Activated naive CD4-positive, alpha-beta T cell treated with anti-CD3 and anti-CD28 coated beads, Interleukin-2, amount 50 U/mL, for 16 hours (primary cell): Measurements from ENCODE around the gene ADGRG2.
"Not testable (repeated sequence)": the region's sequence is repeated elsewhere in the genome, so short reads cannot be mapped to it uniquely, and the experiment has no call there.

Experiments
- DNase-seq: peaks from one replicate; pipeline ENCODE4 v3.0.0-alpha.2; 2020

ADGRG2 gene

DNA sequence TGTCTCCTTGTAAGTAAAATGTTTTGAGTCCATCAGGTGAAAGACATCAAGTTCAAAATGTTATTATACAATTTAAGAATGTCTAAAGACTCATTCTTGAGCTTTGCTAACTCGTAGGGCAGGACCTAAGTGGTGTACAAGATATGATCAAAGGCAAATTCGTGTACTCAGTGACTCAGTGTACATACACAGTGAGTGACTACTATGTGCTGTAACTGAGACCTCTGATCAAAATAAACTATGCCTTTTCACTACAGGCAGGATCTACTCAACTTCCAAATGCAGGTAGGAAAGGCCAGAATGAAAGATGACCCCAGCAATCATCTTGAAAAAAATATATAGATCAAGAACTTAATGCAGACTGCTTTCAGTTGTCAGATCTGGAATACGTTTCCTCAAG, 49.9 kb downstream of the ADGRG2 start:
- no peak for DNase-seq

DNA sequence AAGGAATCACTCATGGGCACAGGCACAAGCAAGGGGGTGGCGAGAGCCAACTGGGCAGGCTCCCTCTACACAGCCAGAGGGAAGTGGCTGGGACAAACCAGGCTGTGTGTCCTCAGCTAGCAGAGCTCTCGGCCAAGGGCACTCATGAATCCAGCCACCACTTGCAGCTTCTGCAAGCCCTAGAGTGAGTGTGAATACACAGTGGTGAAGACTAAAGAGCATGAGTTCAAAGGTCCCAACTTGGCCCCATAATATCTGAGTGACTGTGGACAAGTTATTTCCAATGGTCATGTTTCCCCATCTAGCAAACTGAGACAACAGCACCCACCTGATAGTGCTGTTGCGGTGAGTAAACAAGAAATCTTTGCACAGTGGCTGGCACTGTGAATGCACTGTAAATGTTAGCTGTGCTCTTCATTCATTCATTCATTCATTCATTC, 51.7 kb downstream of the ADGRG2 start:
- no peak for DNase-seq

DNA sequence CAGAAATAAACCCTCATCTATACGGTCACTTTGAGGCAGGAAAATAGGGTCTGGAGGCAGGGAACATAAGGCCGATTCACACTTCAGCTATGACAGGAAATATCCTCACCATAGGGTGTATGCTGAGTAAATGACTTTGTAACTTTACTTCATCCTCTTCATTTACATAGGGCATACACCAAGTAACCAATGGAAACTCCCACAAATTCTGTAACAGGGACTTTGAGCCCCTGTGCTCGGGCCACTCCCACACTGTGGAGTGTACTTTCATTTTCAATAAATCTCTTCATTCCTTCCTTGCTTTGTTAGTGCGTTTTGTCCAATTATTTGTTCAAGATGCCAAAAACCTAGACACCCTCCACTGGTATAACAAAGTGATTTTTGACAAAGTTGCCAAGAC, 55.3 kb downstream of the ADGRG2 start:
- not testable (repeated sequence) for DNase-seq

DNA sequence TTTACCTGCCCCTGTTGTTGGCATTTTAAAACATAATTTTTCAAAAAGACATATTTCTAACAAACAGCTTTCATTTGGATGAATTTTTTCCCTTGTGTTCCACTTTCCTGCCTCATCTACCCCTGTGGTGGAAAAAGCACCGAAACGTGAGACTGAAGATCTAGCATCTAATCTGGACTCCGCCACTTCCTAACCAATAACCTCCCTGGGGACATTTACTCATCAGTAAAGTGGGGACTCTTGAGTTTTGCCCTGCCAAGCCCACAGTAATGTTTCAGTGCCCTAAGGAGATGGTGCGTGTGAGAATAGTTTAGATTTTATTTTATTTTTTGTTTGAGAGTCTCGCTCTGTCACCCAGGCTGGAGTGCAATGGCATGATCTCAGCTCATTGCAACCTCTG, 56.7 kb downstream of the ADGRG2 start:
- no peak for DNase-seq

DNA sequence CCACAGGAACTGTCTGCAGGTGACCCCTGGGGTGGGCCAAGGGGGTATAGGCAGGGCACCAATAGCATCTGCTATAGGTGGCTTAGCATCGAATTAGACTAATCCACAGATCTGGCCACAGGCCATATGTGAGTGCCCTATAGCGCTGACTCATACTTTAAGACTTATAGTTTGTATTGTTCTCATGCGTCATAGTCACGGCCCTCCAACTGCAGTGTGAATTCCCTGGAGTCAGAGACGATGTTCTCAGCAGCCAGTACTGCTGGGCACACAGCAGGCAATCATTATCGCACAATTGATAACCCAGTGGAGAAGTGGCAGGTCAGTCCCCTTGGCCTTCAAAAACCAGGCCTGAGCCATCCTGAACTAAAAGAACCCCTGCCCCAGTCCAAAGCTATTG, 58.1 kb downstream of the ADGRG2 start:
- DNase-seq, result no peak

DNA sequence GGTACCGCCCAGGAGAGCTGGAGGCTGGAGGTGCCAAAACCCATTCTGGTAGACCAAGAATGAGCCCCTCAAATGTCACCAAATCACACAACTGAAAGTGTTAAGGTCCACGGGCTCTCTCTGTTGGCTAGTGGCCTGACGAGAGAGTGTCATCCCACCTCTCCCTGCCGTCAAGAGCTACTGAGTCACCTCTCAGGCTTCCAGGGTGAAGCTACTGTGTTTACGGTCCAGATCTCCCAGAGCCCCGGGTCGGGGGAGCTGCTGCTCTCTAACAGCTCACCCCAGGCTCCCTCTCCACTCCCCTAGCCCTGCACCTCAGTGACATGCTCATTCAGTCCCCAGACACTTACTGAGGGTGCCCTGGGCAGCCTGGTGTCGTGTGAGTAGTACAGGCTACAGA, 59.2 kb downstream of the ADGRG2 start:
- DNase-seq, result no peak

DNA sequence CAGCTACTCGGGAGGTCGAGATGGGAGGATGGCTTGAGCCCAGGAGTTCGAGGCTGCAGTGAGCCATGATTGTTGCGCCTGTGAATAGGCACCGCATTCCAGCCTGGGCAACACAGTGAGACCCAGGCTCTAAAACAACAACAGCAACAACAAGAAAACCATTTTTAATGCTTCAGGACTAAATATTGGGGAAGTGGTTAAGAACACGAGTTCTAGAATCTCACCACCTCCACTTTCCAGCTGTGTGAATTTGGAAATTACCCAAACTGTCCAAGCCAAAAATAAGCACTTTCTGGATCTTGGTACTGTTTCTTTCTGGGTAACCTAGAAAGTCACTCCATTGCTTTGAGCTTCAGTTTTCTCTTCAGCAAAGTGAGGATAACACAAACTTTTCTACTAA, 63.2 kb downstream of the ADGRG2 start:
- DNase-seq, result no peak

DNA sequence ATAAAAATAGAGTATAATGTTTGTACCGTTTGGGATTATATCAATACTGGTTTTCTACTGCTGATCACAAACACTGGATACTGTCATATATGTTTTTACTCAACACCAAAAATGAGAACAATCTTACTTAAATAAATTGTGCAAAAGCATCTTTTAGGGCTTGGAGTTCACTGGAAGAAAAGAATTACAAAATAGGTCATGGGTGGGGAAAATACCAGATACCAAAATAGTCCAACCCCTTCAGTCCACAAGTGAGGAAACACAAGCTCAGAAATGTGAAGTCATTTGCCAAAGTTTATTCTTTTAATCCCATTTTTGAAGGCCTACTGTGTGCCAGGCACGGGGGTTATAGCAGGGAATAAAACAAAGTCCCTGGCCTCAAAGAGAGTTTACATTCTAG, 64.4 kb downstream of the ADGRG2 start:
- no peak for DNase-seq

DNA sequence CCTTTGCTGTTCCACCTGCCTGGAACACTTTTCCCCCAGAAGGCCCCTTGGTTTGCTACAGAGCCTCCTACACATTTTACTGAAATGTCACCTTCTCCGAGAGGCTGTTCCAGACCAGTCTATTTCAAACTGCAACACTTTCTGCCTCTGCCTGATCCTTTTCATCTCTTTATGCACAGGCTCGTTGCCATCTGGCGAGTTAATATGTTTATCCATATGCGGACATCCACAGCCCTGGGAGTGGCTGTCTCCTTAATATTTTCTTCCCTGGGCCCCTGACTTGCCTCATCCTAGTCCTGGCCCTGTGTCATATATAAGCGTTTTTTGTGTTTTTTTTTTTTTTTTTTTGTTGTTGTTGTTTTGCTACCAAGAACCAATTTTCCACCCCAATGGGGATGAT, 73.2 kb downstream of the ADGRG2 start:
- DNase-seq, result no peak

DNA sequence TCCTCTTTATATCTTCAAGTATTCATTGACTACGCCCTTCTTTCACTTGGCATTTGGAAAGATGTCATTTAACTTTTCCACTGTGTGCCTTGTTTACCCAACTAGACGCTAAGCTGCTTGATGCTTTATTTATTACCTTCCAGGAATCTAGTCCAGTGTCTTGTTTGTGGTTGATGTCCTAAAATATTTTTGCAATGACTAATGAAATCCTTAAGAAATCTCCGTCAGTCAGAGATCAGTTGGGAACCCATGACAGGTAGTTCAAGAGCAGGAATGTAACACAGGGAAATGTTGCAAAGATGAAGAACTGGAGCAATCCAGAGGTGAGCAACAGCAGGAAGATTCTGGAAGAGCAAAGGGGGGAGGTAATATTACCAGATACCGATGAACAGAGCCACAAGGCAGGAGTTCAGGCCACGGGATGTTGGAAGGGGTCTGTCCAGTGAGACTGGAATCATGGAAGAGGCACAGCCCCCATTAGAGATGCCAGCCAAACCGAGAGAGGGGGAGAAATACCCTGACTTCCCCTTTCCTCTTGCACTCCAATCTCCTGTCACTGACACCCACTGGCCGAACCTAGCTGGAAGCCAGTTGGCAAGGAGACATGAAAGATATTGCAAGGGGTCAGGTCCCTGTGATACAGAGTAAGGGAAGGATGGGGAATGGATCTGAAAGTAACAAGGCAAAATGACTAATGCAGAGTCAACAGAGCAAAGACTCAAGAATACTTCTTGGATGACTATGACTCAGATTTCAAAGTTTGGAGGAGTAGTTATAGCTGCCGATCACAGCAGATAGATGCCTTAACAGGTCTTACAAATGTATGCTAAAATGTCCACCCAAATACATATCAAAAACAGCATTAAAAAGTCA, 75.7 kb downstream of the ADGRG2 start:
- no peak for DNase-seq

DNA sequence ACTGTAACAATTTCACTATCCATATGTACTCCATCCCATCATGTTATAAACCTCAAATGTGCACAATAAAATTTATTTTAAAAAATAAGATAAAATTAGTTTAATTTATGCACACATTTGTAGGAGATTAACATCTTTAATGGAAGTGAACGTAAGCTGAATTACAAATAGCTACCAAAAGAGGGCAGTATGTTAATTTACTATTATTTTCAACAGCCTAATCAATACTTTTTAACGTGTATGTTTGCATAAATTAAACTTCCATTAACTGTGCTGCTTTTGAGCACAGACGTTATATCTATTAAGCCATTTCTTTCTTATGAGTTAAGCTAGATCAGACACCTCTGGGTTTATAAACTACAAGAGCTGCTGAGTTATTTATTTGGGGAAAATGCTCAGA, 81.9 kb downstream of the ADGRG2 start:
- DNase-seq, result no peak

DNA sequence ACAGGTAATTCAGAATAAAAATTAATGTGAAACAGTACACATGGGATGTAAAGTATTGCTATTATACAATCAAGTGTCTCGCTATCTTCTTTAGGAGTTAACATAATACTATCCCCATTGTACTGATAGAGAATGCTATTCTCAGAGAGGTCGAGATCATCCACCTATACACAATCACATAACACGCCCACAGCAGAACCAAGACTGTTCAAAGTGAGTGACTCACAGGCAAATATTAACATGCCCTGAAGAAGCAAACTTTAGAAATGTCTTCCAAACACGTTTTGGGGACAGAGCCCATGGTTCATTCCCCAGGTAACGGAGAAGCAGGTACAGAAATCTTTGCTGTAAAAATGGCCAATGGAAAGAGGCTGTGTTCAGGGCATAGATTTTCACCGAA, 88.2 kb downstream of the ADGRG2 start:
- no peak for DNase-seq

DNA sequence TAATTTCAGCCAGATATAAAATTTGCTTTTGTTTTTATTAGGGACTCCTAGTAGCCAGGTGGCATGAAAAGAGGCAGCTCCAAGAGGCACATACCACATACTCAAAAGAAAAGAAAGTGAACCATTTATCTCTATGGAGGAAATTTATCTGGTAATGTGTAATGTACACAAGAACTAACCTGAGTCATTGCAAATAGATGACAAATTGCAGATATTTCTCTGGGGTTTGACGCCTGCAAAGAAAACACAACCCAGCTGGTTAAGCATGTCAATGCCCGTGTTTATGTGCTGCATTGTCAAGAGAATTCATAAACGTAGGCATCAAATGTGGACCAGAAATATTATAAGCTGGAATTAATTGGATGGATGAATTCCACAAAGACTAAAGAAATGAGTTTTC, 91.5 kb downstream of the ADGRG2 start:
- no peak for DNase-seq

DNA sequence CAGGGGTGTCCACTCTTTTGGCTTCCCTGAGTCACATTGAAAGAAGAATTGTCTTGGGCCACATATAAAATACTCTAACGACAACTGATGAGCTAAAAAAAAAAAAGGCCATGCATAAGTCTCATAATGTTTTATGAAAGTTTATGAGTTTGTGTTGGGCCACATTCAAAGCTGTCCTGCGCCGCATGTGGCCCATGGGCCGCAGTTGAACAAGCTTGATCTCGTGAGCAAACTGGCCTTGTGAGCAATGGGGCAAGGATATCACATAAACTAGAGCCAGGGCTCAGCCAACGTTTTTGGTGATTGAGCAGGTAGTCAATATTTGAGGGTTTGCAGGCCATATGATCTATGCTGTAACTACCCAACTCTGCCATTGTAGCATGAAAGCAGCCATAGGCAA, 93.7 kb downstream of the ADGRG2 start:
- no peak for DNase-seq

DNA sequence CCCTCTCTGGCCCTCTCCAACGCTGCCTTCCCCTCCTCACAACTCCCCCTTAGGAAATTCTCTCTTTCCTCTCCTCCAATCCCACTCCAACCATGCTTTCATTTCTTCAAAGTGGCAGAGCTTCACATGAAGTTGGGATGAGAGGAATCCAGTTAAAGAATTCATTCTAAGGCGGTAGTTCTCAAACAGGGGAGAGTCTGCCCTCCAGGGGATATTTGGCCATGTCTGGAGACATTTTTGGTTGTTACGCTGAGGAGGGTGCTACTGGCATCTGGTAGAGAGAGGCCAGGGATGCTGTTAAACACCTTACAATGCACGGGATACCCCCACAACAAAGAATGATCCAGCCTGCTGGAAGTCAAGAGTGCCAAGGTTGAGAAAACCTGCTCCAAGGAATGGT, 97.9 kb downstream of the ADGRG2 start:
- DNase-seq, result no peak

DNA sequence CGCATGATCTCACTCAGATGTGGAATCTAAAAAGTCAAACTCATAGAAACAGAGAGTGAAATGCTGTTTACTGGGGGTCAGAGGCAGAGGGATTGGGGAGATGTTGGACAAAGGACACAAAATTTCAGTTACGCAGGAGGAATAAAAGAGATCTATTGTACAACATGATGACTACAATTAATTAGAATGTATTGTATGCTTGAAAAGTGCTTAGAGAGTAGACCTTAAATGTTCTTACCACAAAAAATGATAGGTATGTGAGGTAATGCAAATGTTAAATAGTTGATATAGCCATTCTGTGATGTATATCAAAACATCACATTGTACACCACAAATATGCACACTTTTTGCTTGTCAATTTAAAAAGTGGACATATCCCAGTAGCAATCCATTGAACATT, 102.3 kb downstream of the ADGRG2 start:
- no peak for DNase-seq

DNA sequence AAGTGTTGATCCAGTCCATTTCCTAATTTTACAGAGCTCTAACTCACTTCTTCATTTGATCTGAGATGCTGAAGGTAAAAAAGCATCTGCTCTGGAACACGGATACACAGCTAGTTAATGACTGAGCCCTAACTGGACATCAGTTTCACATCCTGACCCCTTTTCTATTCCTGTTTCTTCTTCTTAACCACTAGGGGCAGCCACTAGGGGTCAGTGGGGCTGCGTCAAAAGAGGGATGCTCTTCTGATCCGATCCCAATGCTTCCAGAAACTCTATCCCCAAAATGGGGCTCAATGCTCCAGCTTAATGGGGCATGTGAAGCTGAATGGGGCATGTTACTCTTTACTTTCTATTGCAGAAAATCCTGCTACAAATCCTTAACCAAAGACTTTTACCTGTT, 105.0 kb downstream of the ADGRG2 start:
- no peak for DNase-seq

DNA sequence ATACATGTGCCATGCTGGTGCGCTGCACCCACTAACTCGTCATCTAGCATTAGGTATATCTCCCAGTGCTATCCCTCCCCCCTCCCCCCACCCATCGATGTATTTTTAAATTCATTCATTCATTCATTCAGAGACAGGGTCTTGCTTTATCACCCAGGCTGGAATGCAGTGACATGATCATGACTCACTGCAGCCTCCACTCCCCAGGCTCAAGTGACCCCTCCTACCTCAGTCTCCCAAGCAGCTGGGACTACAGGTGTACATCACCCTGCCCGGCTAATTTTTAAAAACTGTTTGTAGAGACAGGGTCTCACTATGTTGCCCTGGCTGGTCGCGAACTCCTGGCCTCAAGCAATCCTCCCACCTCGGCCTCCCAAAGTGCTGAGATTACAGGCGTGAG, 105.7 kb downstream of the ADGRG2 start:
- not testable (repeated sequence) for DNase-seq

DNA sequence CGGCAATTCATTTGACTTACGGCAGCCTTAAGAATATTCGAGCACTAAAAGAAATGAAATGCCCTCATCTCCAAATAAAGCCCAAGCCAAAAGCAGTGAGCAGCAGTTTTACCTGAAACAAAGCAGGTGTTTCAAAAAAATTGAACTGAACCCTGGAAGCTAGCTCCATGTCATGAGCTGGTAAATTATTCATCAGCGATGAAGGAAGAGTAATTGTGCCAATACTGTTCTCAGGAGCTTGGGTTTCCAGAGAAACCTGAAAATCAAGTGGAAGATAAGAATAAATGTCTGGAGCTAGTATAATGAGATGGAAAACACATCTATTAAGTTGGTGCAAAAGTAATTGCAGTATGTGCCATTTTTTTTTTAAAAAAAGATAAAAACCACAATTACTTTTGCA, 114.4 kb downstream of the ADGRG2 start:
- no peak for DNase-seq

DNA sequence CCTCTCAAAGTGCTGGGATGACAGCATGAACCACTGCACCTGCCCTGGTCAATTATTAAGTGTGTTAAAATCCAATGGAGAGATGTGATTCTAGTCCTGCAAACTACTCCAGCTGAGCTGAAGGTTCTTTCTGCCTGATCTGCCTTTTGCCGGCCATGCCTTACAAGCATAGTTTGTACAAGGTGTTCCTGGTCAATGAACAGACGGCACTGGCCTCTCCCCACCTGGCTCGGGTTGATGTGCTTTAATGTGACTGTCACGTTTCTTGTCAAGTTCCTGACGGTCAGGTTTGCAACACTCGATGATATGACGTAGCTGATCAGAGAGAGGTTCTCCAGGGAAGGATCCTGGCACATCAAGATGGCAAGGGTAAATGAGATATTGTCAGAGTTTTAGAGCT, 115.3 kb downstream of the ADGRG2 start:
- DNase-seq, result no peak

DNA sequence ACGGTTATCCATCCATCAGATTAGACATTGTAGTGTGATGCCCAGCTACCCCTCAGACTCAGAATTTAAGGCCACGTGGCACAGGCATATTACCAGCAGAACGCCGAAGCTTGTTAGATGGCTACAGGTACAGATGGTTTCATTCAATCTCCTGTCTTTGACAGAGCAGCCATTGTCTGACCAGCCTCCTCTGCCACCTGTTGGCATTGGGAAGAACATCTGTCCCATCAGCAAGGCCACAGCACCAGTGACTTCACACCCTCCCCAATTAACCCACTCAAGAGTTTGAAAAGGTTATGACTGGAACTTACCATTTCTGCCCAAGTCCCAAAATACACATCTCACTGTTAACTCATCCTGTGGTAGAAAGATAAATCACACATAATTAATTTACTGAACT, 116.4 kb downstream of the ADGRG2 start:
- DNase-seq, result no peak

DNA sequence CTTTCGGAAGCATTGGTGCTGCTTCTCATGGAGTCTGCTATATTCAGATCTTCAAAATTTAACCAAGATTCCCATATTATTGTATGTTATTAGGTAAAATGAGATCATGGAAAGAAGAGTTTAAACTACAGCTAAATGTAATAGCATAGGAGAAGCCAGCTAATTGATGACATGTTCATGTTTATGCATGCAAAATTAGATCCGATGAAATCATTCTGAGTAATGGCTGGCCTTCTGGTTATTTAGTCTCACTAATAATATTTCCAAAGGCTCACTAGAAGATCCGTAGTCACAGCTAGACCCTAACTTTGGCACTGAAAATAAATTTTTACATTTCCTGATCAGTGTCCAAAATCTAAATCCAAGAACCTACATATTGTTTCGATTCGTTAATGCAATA, 118.5 kb downstream of the ADGRG2 start:
- no peak for DNase-seq

DNA sequence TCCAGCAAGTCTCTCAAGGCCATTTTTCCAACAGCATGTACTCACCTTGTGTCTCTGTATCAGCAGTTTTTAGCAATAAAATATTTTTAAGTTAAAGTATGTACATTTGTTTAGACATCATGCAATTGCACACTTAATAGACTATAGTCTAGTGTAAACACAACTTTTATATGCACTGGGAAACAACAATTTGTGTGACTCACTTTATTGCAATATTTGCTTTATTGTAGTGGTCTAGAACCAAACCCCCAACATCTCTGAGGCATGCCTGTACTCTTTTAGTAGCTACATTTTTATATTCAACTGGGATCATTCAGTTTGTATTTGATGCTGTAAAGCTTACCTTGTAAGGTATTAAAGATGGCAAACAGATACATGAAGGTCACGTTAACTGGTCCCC, 123.6 kb downstream of the ADGRG2 start:
- no peak for DNase-seq

DNA sequence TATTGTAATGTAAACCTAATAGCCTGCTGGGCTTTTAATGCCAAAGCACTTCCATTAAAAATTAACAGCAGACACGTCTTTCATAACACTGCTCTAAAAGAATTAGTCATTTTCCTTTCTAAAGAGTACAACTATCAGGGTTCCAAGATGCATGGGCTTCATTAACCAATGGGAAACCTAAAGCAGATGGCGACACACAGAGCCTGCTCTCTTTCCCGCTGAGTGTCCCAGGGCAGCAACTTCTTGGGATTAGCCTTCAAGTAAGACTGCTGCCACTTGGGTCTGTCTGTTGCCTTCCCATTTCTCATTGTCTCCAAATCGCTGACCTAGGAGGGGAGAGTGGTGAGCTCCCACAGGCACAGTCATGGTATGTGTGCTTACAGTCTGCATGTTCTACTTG, 124.4 kb downstream of the ADGRG2 start:
- DNase-seq, result no peak

DNA sequence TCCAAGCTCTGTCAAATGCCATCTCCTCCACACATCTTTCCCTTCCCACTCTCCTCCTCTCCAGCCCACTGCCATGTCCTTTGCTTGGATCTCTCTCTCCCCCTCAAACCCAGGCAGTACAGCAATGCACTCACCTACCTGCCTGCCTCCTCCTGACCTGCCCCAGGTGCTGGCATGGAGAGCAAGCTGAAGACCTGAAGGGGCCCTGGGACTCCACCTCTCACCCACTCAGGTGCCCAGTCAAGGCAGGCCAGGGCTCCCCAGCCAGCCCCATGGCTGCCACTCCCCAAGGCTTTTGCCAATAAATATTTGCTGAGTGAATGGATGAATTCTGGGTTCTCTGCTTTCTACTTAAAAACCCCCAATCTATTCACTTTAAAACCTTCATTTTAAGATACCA, 125.7 kb downstream of the ADGRG2 start:
- DNase-seq, result no peak
